ENCODE data around the gene UGGT1.

The UGGT1 gene

DNA sequence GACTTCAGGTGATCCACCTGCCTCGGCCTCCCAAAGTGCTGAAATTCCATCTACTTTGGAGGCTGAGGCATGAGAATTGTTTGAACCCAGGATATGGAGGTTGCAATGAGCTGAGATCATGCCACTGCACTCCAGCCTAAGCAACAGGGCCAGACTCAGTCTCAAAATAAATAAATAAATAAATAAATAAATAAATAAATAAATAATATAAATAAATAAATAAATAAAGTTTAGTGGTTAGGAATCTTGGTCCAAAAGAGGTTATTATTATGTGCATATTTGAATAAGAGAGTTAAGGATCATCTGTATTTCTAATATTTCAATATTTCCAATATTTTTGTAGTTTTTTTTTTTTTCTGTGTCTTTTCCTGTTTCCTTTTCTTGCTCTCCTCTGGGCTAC is 136.9 kb downstream of the UGGT1 start:
- Histone ChIP-seq H3K4me3 (ENCODE audit: low read depth in 1 of 2, low read length in 2 of 2) (no peak overlapping the region), H3K27me3 (ENCODE audit: insufficient read depth, low read length, poor library complexity) (peaks cover 5% of the 10 kb centered on the region), H3K79me2 (ENCODE audit: insufficient read depth, low read length) (no peaks in the 10 kb centered on the region), H3K27ac (ENCODE audit: low read length) (no peak overlapping the region), H3K4me1 (ENCODE audit: insufficient read depth, low read length) (peaks cover 2% of the 10 kb centered on the region), H3K9ac (ENCODE audit: low read depth, low read length) (no peak overlapping the region), H3K36me3 (ENCODE audit: insufficient read depth, low read length) (no peaks in the 10 kb centered on the region), H2AFZ (ENCODE audit: low read depth, low read length) (no peak overlapping the region), H3K9me3 (ENCODE audit: insufficient read depth, low read length, severe bottlenecking) (no peaks in the 10 kb centered on the region), H4K20me1 (ENCODE audit: insufficient read depth, low read length) (no peaks in the 10 kb centered on the region), H3K4me2 (ENCODE audit: insufficient read depth, low read length) (no peak overlapping the region)
- ATAC-seq (ENCODE audit: insufficient read depth, low read depth) (no peak), DNase-seq (no peak)
- TF ChIP-seq, protein P1, sequence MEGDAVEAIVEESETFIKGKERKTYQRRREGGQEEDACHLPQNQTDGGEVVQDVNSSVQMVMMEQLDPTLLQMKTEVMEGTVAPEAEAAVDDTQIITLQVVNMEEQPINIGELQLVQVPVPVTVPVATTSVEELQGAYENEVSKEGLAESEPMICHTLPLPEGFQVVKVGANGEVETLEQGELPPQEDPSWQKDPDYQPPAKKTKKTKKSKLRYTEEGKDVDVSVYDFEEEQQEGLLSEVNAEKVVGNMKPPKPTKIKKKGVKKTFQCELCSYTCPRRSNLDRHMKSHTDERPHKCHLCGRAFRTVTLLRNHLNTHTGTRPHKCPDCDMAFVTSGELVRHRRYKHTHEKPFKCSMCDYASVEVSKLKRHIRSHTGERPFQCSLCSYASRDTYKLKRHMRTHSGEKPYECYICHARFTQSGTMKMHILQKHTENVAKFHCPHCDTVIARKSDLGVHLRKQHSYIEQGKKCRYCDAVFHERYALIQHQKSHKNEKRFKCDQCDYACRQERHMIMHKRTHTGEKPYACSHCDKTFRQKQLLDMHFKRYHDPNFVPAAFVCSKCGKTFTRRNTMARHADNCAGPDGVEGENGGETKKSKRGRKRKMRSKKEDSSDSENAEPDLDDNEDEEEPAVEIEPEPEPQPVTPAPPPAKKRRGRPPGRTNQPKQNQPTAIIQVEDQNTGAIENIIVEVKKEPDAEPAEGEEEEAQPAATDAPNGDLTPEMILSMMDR (IDR thresholded peaks at IDR 0.05; ENCODE audit: borderline replicate concordance, extremely low read depth, low read length, poor library complexity, severe bottlenecking): no peak
- no peak for TF ChIP-seq EZH2 (IDR thresholded peaks at IDR 0.05; ENCODE audit: borderline replicate concordance, low read depth, low read length, severe bottlenecking)

DNA sequence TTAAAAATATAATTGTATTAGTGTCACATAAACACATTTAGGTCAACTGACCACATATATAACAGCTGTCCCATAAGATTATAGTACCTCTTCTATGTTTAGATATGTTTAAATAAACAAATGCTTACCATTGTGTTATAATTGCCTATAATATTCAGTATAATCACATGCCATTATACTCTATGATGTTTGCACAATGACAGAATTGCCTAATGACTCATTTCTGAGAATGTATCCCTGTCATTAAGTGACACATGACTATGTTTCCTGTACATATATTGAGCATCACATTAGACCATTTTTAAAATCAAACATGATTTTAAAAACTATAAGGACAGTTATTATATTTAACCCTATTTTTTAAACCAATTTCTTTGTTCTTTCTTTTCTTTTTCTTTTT is 137.9 kb downstream of the UGGT1 start:
- H4K20me1 ChIP-seq (ENCODE audit: insufficient read depth, low read length): no peaks in the 10 kb centered on the region
- H3K4me1 ChIP-seq (ENCODE audit: insufficient read depth, low read length): peaks cover 12% of the 10 kb centered on the region
- H3K27ac ChIP-seq (ENCODE audit: low read length): no peak overlapping the region
- H3K4me2 ChIP-seq (ENCODE audit: insufficient read depth, low read length): no peak overlapping the region
- no peak for DNase-seq
- no peak for ATAC-seq (ENCODE audit: insufficient read depth, low read depth)
- no peak overlapping the region for H3K9ac ChIP-seq (ENCODE audit: low read depth, low read length)
- H3K27me3 ChIP-seq (ENCODE audit: insufficient read depth, low read length, poor library complexity): peaks cover 6% of the 10 kb centered on the region
- H3K9me3 ChIP-seq (ENCODE audit: insufficient read depth, low read length, severe bottlenecking): no peaks in the 10 kb centered on the region
- TF ChIP-seq EZH2 (IDR thresholded peaks at IDR 0.05; ENCODE audit: borderline replicate concordance, low read depth, low read length, severe bottlenecking): no peak
- TF ChIP-seq, protein P1 (IDR thresholded peaks at IDR 0.05; ENCODE audit: borderline replicate concordance, extremely low read depth, low read length, poor library complexity, severe bottlenecking): no peak
- no peaks in the 10 kb centered on the region for H3K79me2 ChIP-seq (ENCODE audit: insufficient read depth, low read length)
- no peak overlapping the region for H2AFZ ChIP-seq (ENCODE audit: low read depth, low read length)
- H3K36me3 ChIP-seq (ENCODE audit: insufficient read depth, low read length): no peaks in the 10 kb centered on the region
- H3K4me3 ChIP-seq (ENCODE audit: low read depth in 1 of 2, low read length in 2 of 2): no peak overlapping the region

DNA sequence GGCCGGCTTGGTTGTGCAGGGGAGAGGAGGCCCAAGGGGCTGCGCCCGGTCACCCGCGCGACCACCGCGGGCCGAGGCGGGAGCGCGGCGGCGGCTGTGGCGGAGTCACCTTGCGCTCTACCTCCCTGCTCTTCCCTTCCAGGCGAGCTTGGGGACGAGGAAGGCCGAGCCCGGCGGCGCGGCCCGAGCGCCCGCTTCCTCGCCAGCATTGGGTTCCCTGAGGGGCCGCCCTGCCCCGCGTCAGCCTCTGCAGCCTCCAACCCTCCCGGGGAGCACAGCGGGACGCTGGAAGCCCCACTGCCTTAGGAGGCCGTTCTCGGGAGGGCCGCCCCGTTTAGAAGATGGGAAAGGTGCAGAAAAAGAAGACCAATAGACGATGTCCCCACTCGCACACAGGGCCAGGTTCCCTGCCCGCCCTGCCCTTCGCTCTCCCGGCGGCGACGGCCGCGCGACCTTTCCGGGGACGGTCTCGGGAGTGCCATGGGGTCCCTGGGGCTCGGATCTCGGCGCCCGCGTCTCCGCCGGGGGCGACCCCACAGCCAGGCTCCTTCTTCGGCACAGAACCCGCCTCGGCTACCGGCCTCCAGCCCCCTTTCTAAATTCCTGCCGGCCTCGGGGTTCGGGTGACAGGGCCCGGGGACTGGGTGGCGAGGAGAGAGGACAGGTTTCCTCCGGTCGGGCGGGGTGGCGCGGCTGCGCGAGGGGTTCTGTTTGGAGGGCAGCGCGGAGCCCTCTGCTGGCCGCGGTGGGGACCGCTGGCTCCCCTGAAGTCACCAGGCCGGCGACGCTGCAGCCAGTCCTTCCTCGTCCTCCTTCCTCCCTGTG is 142.2 kb downstream of the UGGT1 start:
- H2AFZ ChIP-seq (ENCODE audit: low read depth, low read length): peak overlapping the region; percentile 69
- H3K4me2 ChIP-seq (ENCODE audit: insufficient read depth, low read length): peak overlapping the region; percentile 80
- peak; percentile 86 for DNase-seq
- H3K4me1 ChIP-seq (ENCODE audit: insufficient read depth, low read length): peaks cover 14% of the 10 kb centered on the region
- no peaks in the 10 kb centered on the region for H3K9me3 ChIP-seq (ENCODE audit: insufficient read depth, low read length, severe bottlenecking)
- no peaks in the 10 kb centered on the region for H4K20me1 ChIP-seq (ENCODE audit: insufficient read depth, low read length)
- H3K9ac ChIP-seq (ENCODE audit: low read depth, low read length): peak overlapping the region; percentile 57
- H3K27me3 ChIP-seq (ENCODE audit: insufficient read depth, low read length, poor library complexity): peaks cover 6% of the 10 kb centered on the region
- H3K27ac ChIP-seq (ENCODE audit: low read length): no peak overlapping the region
- no peaks in the 10 kb centered on the region for H3K79me2 ChIP-seq (ENCODE audit: insufficient read depth, low read length)
- peak overlapping the region; percentile 20 to 61; a peak in 3 of 4 replicates for H3K4me3 ChIP-seq (ENCODE audit: low read depth in 1 of 2, low read length in 2 of 2)
- ATAC-seq (ENCODE audit: insufficient read depth, low read depth): peak; percentile 98
- TF ChIP-seq EZH2 (IDR thresholded peaks at IDR 0.05; ENCODE audit: borderline replicate concordance, low read depth, low read length, severe bottlenecking): no peak
- TF ChIP-seq, protein P1 (IDR thresholded peaks at IDR 0.05; ENCODE audit: borderline replicate concordance, extremely low read depth, low read length, poor library complexity, severe bottlenecking): peak; percentile 96
- no peaks in the 10 kb centered on the region for H3K36me3 ChIP-seq (ENCODE audit: insufficient read depth, low read length)
